CD4-positive, alpha-beta T cell treated with Interleukin-12 subunit alpha and Interleukin-12 subunit beta, for 1 hour (primary cell): ENCODE data around the gene MAD1L1.
"Not testable (repeated sequence)": the region's sequence is repeated elsewhere in the genome, so short reads cannot be mapped to it uniquely, and the experiment has no call there.

Experiments
- DNase-seq: peaks from one replicate; pipeline ENCODE4 v3.0.0-alpha.2; 2020

MAD1L1 gene

DNA sequence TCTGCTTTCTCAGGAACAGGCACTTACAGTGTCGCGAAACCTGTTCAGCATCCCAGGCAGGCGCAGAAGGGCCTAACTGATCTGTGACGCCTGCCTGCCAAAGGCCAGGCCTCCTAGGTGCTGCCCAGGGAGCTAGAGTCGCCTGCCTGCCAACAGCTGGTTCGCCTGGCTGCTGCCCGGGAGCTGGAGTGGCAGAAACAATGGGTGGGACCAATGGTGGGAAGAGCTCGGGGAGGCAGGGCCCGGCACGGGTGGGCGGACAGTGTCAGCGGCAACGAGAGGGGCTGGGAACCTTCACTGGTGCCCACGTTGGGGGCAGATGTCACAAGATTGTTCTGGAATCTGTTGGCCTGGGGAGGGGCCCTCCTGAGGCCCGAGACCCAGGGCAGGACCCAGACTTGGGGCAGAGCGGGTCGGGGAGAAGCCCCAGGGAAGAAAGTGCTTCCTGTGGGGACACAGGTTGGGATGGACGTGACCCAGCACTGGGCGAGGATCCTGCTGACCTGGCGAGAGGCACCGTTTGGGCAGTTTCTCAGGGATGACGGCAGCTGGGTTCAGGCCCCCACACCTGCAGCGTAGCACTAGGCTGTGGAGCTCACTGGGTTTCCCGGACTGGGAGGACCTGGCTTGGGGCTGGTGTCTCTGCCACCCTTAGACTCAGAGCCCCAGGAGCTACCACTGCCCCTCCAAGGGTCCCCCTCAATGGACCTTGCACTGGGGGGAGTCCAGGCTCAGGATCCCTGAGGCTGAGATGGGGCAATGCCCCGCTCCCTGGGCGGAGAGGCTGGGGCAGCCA lies 380.8 kb downstream of the MAD1L1 start:
- no peak for DNase-seq

DNA sequence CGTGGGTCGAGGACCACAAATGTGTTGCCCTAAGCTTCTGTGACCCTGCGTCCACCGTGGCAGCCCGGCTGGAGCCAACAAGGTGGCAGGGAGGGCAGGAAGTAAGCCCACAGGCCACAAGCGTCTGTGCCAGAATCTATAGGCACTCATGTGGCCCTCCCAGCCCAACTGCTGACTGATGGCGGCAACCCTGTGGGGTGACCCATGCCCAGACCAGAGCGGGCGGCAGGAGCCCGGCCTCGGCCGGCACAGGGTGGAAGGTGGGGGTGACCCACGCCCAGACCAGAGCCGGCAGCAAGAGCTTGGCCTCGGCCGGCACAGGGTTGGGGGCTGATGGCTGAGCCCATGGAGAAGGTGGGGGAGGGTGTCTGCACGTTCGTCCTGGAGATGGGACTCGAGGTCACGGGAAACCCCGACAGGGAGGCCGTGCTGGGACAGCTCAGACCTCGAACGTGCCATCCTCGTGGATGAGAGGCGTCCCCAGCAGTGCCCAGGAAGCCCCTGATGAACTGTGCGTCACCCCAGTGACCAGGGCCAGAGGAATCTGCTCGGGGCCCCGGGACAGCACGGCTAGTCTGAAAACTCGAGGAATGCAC lies 381.7 kb downstream of the MAD1L1 start:
- DNase-seq: no peak

DNA sequence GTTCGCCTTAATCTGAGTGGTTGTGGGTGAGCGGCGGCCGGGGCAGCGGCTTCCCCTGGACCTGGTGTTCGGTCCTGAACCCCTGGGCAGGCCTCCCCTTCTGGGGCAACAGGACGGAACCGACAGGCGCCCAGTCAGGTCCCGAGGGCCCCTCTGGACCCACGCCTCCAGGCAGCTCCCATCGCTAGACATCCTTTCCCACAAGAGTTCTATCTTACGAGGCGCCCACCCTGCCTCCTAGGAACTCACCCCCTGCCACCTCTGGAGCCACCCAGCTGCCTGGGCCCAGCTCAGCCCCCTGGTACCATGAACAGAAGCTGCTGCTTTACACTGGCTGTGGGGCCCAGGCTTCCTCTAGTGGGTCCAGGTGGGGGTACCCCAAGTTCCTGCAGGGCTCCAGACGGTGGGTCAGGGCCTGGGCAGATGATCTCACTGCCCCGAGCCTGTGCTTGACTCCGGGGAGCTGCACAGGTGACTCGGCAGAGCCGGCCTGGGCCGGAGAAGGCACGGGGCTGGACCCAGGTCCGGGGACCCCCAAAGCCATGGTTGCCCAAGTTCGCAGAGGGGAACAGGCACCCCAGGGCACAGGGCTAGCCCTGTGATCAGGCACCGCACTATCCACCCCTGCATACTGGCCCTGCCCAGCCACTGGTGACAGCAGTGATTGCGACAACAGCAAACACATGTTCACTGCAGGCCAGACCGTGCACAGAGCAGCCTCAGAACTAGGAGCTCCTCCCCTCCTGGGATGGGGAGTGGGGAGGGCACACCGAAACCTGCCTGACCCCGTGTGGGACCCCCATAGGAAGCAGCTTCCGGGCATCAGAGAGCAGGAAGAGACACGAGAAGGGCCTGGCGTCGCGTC lies 382.4 kb downstream of the MAD1L1 start:
- DNase-seq: no peak

DNA sequence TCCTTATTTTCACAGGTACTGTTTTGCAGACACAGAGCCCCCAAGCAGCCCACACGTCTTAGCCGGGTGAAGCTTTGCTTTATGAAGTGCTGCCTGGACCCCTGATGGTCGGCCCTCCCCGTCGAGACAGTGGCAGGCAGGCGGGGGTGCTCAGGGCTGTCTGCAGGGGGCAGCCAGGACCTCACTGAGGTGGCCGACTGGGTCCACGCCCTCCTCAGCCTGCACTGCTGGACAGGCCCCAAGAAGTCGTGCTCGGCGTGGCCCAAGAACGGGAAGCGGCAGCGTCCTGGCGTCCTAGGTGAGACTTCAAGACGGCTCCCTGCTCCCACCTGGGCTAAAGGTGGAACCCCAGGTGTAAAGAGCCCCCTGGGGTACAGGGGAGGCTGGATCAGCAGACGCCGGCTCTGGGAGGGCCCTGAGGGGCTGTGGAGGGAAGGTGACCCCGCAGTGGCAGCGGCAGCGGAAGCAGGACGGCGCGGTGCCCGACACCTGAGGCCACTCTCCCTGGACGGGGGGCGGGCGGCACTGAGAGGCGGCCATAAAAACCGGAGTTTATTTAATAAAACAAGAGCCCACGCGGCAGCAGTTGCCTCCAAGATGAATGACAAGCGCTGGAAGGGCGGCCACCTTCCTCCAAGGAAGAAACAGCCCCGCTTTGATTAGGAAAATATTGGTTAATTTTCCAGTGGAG lies 383.2 kb downstream of the MAD1L1 start:
- no peak for DNase-seq

DNA sequence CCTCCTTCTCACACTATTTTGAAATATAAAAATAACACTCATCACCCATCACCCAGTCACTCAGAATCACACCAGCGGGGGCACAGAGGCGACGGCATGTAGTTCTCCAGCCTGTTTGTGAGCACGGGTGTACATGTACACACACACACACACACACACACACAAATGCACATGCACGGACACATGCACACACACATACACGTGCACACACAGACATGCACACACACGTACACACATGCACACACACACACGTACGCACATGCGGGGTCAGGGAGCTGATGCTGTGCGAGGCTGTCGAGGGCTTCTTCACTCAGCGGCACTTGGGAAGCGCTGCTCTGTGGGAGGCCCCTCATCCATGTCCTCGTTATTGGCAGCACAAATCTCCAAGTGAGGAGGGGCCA lies 383.8 kb downstream of the MAD1L1 start:
- no peak for DNase-seq

DNA sequence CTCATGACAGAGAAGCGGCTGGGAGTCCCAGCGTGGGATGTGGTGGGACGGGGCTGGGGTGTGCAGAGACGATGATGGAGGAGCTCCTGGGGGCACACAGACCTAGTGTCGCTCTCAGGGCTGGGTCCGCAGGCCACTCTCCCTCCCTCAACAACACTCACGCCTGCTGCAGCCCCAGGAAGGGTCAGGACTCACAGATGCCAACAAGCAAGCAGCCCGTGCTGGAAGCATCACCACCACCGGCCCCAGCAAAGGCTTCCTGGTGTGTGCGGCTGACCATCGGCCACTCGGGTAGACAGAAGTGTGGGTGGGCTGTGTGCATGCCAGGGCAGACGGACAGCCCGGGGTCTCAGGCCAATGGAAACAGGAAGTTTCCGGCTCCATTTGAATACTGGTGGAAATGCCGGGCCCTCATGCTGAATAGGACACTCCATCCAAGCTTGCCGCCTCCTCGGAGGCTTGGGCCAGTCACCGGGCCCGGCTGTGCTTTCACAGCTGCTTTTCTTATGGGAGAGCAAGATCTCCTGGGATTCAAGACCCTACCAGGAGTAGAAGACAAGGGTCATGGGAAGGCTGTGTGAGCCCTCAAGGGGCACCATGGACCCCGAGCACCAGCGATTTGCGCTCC lies 384.6 kb downstream of the MAD1L1 start:
- no peak for DNase-seq

DNA sequence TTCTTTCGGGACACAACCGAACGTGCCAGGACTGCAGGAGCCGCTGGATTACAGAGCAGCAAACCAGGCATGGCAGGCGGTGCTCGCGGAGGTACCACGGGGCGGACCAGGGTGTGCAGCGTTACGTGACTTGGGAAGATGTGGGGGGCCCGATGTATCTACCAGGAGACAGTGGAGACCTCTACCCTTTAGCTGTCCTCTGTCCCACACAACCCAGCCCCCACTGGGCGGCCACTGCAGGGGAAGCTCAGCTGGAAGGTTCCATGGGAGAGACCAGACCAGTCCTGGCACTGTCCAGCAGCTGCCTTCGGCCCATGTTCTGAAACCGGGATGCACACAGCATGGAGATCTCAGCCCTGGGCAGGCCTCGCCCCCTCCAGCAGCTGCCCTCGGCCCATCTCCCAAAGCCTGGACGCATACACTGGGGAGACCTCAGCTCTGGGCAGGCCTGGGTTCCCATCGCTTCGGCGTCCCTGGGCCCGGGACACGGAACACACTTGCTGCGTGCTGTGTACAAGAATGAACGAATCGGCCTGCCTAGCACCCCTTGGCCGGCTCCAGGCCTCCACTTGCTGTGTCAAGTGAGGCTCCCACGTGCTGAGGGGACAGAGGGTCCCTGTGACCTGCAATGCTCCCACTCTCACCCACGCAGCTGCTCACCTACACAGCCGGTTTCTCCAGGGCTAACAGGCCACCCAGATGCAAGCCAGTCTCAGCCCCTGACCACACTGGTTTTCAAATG lies 385.3 kb downstream of the MAD1L1 start:
- DNase-seq: no peak

DNA sequence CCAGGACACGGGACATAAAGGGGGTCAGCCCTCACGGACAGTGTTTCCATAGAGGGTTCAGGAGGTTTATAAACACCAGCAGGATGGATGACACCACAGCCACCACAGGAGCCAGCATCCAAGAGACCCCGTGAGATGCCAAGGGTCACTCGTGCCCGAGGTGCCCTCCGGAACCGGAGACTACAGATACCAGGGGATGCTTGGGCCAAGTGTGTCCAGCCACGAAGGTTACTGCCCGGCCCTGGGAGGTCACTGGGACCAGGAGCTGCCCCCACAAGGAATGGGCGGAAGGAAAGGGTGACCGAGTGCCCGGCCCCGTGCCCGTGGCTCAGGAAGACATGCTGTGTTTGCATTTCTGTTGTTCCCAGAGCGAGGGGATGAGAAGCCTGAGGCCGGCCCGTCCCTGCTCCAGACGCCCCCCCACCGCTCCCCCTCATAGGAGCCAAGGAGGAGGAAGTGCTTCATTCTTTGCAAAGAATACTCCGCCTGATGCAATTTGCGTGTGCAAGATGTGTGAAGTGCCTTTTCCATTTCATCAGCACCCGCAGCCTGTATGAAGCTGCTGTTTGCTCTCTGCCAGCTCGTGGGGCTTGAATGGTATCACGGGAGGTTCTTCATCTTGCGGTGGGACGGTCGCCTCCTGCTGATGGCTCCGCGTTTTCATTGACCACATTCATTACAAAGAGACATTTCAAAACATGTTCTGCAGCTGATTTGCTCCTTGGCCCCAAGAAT lies 386.2 kb downstream of the MAD1L1 start:
- no peak for DNase-seq

DNA sequence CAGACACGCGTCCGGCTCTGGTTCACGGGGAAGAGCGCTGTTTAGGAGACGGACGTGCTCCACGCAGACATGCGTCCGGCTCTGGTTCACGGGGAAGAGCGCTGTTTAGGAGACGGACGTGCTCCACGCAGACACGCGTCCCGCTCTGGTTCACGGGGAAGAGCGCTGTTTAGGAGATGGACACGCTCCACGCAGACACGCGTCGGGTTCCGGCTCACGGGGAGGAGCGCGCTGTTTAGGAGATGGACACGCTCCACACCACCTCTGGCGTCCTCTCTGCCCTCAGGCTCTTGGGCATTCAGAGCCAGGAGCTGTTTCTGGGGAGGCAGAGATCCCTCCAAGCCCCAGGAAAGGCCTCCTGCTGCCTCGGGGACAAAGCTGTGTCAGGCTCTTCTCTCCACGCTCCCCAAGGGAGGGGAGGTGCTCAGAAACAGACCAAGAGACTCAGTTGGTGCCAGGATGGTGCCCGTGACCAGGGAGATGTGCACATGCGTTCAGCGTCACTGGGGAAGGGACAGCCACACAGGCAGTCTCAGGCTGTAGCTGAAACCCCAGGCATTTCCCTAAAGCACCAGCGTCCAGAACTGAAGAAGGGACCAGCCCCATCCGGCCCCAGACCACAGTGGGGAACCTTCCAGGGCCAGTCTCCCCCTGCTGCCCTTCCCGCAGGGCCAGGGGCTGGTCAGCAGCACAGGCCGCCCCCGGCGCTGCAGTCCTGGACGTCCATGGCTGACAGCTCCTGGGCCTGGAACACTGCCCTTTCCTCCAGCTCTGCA lies 387.0 kb downstream of the MAD1L1 start:
- no peak for DNase-seq

DNA sequence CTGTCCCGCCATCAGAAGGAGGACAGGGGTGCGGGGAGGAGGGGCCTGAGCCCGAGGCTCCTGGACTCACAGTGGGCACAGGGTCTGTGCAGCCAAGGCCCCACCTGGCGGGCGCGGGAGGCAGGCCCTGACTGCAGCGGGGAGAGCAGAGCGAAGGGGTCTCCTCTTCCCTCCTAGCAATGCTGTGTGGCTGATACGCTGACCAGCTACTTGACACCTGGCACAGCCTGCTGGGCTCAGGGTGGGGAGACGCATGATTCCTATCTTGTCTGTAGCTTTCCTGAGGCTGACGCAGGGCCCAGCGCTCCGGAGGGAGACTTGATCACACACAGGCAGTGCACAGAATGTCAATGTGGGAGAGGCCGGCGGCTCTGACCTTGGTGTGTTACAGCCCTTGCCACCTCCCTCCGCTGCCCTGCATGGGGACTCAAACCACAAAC lies 387.8 kb downstream of the MAD1L1 start:
- DNase-seq: no peak

DNA sequence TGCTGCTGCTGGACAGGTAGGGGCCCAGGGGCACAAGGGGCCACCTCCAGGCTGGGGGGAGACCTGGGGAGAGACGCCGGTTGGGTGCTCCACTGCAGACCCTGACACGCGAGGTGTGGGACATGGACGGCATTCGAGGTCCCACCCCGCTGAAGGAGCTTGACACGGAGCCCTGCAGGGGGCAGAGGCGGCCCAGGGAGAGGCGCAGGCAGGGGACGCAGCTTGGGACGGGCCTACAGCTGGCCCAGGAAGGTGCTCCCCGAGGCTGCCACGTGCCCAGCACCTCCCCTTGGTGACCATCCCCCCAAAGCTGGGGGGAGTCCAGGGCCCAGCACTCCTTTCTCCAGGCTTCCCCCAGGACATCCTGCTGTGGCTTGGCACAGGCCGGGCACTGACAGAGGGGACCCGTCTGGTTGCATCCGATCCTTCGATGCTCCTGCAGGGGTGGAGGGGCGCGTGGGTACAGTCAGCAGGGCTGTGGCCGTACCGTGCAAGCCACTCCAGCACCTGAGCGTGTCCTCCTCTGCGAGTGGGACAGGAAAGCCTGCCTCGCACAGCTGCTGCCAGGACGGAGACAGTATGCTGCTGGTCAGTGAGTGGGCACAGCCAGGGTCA lies 388.3 kb downstream of the MAD1L1 start:
- DNase-seq: no peak

DNA sequence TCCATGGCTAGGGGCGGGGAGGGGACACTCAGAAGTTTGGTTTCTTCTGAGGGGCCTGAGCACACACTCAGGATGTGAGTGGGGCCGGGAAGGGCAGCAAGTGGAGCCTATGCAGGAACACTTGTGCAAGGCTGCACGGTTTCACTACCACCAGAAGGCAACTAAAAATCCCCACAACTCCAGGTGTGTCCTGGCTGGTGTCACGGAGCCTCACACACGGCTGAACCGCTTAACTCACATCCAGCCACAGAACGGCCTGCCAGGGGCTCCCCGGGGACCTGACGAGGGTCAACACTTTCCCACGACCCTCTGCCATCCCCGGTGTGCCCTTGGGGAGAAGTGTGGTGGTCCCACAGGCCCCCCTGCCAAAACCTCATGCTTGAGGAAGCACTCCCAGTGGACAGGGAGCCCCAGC lies 388.8 kb downstream of the MAD1L1 start:
- no peak for DNase-seq

DNA sequence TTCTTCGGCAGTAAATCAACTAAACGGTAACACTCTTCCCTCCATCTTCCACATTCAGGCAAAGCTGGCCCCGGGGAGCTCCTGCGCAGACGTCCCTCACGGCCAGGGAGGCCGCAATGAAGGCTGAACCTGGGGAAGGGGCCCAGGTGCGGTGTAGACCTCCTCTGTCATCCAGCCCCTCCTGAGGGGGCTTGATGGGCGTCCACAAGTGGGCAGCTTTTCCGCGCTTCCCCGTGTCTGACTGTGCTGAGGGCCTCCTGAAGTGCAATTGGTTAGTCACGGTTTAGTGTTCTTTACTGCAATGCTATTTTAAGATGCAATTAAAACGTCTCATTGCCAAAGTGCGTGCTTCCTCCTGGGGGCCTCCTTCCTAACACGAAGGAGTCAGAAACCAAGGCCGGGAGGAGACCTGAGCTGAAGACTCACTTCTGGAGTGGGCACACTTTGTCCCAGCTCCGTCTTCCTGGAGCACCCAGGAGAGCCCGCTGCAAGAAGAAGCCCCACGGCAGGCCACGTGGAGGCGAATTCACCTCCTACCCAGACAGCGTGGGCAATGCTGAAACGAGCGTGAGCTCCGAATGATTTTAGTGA lies 389.4 kb downstream of the MAD1L1 start:
- DNase-seq: no peak

DNA sequence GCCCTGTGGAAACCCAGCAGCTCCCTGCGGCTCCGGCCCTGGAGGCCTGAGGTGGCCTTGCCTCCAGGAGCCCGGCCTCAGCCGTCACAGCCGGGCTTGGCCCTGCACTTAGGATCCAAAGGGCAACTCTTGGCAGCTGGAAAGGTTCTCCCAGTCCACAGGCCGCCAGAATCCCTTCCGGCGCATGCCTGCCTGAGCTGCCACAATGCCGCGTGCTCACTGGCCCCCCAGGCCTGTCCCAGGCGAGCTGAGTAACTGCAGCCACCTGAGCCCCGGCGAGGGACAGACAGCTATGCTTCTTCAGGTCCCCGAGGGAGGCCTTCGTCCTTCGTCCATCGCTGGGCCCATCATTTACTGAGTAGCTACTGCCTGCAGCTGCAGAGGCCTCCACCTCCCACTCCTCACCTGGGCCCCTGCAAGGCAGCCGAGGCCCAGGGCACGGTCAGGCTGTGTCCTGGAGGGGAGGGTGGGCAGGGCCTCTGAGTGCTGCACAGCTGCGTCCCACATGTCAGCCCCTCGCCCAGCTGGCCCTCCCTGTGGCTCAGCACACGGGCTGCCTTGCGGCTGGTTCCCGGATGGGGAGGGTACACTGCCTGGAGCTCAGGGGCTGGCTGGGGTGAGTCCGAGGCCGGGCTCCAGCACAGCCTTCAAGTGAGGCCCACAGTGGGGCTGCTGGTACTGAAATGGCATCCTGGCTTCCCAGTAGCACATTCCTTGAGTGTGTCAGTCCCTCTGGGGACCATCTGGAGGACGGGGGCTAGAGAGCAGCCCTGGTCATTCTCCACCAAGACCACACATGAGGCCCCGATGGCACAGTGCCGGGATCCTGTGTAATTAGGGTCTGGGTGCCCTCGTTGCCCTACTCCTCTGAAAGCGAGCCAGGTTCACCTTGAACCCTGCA lies 390.2 kb downstream of the MAD1L1 start:
- DNase-seq: no peak

DNA sequence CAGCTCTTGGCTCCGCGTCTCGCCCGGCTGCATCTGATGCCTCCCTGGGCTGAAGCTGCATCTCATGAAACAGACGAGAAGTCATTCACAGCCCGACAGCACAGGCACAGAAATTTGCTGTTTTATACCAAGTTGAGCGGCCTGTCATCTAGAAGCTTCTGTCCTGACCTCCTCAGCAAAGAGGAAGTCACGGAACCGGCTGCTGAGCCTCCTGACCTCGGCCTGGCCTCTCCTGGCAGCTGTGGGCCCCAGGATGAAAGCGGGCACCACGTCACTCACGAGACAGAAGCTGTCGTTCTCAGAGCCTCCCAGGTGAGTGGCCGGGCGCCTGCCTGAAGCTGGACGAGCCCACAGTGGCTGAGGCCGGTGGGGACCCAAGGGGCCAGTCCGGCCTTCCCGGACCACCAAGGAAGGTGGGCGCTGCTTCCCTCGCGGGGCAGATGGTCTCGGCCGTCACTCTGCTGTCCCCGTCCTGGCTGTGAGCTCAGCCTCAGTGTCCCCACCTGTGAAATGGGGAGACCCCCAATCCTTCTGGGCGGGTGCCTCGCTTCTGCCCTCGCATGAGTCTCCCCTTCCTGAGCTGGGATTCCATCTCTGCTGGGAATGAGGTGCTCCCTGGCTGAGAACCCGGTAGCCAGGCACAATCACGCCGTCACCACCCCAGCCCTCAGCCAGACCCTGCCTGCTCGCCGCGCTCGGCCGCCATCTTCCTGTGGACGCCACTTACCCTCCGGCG lies 391.3 kb downstream of the MAD1L1 start:
- DNase-seq: not testable (repeated sequence)

DNA sequence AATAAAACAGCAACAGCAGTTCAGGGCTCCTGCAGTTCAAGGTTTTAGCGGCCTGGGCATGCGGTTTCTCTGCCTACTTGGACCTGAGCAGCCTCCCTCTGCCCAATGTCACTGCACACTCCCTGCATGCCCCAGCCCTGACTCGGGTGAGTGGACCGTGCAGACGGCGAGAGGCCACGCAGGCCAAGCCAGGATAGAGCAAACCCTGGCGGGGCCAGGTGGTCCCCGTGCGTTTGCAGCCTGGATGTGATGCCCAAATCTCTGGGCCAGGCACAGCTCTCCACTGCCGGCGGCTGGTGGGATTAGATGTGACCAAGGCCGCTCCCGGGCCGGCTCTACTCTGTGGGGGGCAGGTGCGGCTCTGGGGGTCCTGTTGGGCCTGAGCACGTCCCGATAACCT lies 392.0 kb downstream of the MAD1L1 start:
- not testable (repeated sequence) for DNase-seq

DNA sequence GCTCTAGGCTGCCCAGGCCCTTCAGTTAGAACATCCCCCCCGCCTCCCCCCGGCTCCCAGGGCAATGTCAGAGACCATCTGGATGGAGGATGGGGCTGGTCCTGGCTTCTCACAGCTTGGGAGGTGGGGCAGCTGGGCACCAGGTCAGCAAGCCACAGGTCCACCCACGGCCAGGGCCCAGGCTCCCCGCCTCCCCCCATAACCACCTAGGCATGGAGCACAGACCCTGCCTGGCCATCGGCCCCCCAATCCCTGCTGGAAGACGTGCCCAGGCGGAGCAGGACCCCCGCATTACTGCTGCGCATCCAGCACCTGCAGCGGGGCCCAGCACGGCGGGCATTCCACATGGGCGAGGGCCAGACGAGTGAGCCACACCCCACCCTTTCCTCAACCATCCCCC lies 393.0 kb downstream of the MAD1L1 start:
- no peak for DNase-seq
